Stimulated activated CD8-positive, alpha-beta memory T cell treated with anti-CD3 and anti-CD28 coated beads, Interleukin-15, amount 100 ng/mL, for 24 hours (primary cell): Measurements from ENCODE around the gene HSPB8.

Experiments
- DNase-seq: peaks from one replicate; pipeline ENCODE4 v3.0.0-alpha.2; 2020; ENCODE audit warnings: low read depth

The HSPB8 gene

DNA sequence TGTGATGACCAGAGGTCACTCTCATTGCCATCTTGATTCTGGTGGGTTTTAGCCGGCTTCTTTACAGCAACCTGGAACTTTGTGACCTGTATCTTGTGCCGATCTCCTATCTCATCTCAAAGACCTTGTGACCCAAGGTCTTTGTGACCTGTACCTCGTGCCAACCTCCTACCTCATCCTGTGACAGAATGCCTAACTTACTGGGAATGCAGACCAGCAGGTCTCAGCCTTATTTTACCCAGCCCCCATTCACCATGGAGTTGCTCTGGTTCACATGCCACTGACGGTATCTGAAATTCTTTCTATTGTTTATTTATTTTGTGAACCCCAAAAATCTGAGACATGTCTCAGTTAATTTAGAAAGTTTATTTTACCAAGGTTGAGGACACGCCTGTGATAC is 7.4 kb upstream of the HSPB8 start:
- no peak for DNase-seq

DNA sequence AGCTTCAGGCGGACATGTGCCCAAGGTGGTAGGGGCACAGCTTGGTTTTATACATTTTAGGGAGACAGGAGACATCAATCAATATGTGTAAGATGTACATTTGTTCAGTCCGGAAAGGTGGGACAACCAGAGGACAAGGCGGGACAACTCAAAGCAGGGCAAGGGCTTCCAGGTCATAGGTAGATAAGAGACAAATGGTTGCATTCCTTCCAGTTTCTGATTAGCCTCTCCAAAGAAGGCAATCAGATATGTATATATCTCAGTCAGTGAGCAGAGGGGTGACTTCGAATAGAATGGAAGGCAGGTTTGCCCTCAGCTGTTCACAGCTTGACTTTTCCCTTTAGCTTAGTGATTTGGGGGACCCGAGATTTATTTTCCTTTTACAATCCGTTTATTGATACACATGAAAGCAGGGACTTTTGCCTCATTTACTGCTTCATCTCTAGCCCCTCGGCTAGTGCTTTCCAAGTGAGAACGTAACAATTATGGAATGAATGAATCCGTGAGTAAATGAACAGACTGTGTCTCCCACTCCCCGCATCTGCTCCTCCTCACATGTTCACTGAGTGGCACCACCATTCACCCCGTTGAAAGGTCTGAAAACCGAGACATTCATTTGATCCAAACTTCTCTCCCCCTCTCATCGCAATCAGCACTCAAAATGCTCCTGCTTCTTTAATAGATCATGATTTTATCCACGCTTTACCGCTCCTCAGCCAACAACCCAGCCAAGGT is 6.9 kb upstream of the HSPB8 start:
- DNase-seq: no peak

DNA sequence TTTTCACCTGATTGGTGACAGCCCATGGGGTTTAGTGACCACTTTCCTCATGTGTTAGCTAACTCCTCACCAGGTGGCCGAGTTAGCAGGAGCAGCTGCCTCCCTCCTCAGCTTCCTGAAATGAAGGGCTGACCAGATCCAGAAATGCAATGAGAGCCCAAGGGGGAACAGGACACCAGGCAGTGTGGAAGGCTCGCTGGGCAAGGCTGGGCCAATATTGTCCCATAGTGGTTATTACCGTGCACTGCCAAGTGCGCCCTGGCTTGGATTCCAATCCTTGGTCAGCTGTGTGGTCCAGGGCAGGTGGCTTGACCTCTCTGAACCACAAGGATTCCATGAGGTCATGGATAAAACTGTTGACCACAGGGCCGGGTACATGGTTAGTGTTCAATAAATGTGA is 3.6 kb upstream of the HSPB8 start:
- no peak for DNase-seq

DNA sequence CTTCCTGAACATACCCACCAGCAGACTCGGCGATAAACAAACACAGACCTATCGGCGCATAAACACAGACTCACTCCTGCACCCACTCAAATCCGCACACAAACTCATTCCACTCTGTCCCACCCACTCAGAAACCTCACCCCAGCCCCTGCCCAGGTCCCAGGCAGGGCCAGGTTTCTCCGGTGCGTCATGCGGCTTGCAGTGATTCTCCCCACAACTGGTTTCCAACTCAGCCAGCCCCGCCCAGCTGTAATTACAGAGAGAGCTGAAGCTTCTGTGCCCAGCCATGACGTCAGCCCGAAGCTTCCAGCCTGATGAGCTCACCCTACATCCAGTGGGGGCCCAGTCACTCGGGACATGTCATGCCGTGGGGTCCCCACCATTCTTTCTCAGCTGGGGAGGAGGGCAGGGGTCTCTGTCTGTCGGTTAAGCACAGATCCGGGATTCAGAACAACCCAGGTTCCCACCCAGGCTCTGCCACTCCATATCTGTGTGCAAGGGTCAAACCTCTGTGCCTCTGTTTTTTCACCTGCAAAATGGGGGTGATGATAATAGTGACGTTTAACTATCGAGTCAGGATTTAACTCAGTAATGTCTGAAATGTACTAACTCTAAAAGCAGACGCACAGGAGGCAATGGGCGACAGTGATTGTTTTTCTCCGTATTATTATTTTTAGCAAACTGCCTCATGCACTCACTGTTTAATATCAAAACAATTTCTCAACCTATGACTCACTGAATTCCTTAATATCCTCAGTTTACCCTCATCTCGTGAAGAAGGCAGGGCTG is 2.3 kb upstream of the HSPB8 start:
- DNase-seq: no peak

DNA sequence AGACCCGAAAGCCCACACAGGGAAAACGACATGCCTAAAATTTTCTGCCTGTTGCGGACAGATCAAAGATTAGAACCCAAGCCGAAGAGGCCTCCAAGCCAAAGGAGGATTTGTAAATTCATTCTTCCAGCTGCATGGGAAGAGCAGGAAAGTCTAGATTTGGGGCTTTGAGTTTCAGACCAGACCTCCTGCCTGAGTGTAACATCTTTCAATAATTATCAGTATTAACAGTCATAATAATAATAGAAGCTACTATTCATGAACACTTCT is 1.7 kb upstream of the HSPB8 start:
- DNase-seq: no peak

DNA sequence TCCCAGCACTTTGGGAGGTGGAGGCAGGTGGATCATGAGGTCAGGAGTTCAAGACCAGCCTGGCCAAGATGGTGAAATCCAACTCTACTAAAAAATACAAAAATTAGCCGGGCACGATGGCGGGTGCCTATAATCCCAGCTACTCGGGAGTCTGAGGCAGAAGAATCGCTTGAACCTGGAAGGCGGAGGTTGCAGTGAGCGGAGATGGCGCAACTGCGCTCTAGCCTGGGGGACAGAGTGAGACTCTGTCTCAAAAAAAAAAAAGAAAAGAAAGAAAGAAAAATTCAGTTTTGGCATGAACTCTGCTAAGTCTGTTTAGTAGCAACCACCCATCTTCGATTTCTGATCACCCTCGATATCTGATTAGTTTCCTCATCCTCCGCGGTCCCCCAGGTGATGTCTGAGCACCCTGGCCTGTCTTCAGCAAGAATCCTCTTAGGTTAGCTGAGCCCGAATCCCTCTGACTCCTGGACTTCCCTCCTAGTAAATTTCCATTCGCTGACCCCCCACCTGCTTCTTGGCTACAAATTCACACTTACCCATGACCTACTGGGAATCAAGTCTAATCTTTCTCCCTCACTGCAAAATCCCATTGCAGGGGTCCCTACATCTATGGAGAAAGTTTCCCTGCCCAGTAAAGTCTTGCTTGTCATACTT is 879 bp upstream of the HSPB8 start:
- no peak for DNase-seq

DNA sequence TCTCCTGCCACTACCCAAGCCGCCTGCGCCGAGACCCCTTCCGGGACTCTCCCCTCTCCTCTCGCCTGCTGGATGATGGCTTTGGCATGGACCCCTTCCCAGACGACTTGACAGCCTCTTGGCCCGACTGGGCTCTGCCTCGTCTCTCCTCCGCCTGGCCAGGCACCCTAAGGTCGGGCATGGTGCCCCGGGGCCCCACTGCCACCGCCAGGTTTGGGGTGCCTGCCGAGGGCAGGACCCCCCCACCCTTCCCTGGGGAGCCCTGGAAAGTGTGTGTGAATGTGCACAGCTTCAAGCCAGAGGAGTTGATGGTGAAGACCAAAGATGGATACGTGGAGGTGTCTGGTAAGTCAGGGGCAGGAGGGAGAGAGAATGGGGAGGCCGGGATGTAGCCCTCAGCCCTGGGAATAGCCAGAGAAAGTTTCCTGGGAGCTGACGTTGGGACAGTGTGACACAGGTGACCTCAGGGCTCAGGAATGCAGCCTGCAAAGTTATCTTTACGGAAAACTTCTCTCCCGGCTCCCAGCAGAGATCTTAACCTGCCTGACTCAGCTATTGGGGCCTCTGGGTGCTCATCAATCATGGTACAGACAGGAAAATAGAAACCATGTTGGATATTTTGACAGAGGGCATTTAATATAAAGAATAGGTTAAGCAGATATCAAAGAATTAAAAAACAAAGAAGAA is 747 bp downstream of the HSPB8 start:
- DNase-seq: no peak

DNA sequence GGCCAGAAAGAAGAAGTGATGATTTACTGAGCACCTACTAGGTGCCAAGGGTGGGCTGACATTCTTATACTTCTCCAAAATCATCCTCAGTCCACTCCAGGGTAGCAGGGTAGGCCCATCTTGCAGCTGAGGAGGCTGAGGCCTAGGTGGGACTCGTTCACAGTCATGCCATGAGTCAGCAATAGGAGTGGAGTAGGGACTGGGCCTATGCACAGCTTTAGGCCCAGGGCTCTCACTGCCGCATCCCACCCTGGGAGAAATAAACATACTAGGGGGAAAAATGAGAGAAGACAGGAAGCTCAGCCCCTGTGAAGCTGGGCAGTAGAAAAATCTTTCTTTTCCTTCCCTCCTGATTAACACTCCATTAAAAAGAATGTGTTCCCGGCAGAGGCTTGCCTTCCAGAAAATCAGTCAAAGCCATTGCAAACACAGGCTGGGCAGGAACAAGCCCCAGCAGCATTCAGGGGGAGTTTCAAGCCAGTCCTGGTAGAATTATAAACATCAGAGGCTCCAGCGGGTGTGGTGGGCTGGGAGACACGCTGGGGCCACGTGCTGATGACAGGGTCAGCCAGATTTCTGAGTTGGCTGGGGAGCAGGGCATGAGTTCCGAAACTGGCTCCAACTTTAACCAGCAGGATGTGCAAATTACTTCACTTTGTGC is 1.8 kb downstream of the HSPB8 start:
- no peak for DNase-seq

DNA sequence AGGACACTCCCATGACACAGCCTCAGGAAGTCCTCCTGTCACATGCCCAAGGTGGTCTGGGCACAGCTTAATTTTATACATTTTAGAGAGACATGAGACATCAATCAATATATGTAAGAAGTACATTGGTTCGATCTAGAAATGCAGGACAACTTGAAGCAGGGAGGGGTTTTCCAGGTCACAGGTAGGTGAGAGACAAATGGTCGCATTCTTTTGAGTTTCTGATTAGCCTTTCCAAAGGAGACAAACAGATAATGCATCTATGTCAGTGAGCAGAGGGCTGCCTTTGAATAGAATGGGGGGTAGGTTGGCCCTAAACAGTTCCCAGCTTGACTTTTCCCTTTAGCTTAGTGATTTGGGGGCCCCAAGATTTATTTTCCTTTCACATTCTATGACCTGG is 2.5 kb downstream of the HSPB8 start:
- DNase-seq: no peak

DNA sequence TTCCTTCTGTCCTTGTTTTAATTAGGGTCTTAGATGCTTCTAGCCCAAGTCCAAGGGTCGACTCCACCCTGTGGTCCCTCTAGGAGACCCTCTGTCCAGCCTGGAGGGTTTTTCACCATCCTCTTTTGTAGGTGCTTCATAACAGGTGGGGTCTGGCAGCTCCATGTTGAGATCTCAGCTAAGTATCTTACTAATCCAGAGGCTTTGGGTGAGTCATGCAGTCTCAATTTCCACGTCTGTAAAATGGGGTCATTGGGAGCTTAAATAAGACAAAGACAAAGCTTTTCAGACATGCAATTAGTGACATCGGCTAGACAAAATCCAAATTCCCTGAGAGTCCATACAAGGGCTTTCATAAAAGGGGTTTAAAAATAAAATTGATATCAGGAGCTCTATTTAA is 3.2 kb downstream of the HSPB8 start:
- no peak for DNase-seq

DNA sequence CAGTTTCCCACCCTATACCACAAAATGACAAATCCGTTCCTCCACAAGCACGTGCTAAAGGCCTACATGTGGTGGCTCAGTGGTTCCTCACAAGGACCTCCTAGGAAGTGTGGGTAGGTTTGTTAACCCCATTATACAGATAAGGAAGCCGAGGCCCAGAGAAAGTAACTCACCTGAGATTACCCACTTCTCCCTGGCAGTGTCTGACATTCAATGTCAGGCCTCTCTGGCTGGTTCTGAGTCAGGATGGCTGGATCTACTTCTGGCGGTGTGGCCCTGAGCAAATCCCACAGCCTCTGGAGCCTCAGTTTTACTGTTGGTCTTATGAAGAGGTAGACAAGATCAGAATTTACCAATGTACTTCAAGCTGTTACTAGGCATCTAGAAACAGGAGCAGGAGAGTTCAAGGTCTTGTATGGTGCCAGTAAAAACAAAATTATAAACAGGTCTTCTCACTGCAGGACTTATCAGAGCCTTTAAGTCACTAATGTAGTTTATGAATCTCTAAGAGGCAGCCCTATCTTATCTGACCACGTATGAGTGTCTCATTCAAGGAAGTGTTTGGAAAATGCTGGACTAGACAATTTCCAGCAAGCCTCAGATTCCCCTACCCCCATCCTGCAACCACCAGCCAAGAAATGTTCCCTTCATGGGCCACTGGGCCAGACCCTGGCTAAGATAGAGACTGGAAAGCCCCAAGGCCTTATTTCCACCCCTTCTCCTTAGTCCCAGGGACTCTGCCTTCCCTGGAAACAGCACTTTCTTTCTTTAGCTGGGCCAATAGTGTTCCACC is 4.2 kb downstream of the HSPB8 start:
- DNase-seq: no peak

DNA sequence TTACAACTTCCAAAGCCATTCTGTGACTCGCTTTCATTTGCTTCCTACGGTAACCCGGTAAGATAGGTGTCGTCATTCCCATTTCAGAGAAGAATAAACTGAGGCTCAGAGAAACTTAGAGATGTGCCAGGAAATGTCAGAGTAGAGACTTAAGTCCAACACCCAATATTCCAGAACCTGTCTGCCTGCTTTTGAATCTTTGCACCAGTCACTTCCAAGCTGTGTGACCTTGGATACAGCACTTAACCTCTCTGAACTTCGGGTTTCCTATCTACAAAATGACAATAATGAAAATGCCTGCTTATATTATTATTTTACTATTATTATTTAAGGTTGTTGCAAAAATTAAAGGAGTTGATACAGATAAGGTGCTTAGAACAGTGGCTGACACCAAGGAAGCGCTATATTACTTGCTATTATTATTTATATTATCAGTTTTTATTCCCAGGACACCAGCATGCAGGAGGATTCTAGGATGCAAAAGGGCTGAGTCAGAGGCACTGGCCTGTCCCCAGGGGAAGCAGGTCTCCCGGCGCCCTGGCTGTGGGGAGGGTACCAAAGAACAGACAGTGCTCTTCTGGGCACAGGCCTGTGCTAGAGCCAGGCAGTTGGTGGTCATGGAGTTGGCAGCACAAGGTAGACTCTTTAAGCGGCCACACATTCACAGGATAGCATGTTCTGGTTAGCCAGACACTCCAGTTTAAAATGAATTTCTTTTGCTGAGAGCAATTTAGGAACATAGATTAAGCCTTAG is 5.4 kb downstream of the HSPB8 start:
- DNase-seq: no peak

DNA sequence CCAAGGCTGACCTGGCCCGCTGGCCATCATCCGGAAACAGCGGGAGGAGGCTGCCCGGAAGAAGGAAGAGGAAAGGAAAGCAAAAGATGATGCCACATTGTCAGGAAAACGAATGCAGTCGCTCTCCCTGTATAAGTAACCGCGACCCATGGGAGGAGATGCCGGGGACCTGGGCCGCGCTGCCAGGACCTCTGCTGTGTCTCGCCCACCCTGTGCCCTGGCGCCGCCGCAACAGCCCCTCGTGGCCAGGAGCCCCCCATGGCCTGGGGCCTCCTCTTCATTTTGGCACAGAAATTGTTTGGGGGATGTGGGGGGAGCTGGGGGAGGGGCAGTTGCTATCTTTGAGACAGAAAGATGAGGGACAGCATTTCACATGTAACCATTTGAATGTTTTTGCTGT is 16.5 kb downstream of the HSPB8 start:
- no peak for DNase-seq

DNA sequence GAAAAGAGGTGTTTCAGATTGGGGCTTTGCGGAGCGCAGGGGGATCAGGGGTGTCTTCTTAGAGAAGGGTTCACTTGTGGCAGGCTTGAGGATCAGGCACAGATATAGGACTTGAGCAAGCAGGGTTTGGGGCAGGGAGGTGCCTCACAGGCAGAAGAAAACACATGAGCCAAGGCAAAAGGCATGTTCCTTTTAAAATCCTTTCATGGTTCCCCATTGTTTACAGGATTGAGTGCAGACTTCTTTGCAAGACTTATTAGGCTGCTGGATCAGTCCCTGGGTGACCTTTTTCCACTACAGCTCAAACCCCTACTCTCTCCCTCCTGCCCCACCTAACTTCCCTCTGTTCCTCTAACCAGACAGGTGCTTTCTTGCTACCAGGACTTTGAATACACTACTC is 19.7 kb downstream of the HSPB8 start:
- DNase-seq: no peak

DNA sequence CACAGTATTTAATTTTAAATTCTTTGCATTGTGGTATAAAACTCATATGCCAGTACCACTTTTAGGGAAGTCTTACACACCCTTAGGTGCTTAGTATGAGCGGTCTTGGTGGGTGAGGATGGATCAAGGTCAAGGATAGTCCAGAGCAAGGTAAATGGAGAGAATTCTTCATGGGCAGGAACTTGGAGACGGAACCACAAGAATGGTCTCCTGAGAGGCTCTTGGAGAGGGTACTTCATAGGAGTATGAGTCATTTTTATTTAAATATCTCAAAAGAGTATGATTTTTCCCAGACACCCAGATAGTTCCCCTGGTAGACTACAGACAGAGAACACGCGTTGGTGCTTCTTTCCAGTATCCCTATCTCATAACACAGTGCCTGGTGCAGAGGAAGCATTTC is 21.9 kb downstream of the HSPB8 start:
- DNase-seq: no peak

DNA sequence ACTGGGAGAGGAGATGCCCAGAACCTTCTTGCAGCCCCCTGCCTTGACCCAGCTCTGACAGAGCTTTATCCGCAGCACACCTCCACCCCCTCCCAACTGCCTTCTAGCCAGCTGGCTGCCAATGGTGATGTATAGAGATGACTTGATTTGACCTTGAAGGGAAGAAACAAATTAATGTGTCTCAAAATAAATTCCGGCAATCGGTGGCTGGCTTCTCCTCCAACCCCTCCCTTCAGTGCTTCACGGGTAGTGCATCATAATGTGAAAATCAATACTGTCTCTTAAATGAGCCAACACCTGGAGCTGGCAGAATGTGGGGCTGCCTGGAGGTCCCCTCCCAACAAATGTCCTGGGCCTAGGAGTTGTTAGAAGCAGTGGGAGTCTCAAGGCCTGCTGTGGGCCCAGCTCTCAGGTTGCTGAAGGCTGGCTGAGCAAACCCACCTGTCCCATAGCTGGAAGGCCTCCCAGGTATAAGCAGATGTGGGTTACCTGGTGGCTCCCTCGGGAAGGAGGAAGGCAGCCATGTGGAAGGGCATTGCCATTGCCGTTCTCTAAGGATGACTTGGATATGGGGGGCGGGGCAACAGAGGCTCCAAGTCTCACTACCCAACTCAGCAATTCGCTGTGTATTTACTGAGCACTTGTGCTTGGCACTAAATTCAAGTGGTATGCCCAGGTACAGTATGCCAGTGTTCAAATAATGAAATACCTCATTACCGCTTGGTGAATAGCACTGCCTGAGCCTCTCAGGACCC is 23.2 kb downstream of the HSPB8 start:
- no peak for DNase-seq

DNA sequence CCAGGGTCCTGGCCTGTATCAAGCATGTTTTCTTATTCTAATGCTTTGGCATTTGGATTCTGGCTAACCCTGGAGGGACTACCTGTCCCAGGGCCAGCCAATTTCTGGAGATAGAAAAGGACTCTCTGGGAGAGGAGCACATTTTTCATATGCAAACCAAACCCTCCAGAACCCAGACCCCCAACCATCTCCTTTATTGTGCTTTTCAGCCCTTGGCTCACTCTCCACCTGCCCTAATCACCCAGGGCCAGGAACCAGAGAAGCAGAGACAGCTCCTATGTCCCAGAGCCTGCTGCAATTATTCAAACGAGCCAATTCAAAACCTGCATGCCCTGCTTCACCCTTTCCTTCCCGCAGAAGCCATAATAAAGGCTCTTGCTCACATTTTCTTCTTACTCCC is 23.8 kb downstream of the HSPB8 start:
- no peak for DNase-seq

DNA sequence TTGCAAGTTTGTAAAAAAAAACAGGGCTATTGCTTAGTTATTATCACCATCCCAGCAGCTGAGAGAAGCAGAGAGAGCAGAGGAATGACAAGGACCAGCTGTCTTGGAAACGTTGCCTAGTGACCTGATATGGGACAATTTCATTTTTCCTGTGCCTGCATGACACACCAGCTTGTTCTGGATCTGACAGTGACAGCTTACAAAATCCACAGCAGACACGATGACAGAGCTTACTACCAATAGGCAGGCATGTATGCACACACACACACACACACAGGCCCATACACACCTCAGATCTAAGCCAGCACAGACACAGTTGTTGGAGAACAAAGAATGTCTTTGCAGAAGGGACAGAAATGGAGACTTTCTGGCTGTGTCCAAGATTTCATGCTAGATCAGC is 25.4 kb downstream of the HSPB8 start:
- DNase-seq: no peak

DNA sequence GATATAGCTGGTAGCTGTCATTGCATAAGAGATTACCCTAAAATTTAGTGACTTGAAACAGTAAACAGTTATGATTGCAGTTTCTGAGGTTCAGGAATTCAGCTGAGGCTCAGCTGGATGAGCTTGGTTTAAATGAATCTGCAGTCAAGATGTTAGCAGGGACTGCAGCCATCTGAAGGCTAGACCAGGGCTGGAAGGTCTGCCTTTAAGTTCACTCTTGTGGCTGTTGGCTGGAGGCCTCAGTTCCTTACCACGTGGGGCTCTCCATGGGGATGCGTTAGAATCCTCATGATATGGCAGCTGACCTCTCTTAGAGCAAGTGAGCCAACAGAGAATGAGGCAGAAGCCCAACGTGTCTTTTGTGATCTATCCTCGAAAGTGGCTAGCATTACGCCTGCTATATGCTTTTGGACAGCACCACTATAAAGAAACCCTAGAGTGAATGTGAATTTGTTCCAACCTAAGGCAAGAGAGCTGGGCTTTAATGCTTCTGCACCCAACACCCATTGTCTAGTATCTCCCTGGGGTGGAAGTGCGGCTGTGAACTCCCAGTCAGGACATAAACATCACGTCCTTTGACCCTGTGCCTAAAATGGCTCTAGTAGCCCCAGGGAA is 26.0 kb downstream of the HSPB8 start:
- DNase-seq: no peak
